Hematopoietic multipotent progenitor cell treated with erythropoietin and hydrocortisone succinate and interleukin-3 and kit ligand, for 17 days (in vitro differentiated cells): ENCODE measurements around the gene CIAPIN1.

Source experiments
- DNase-seq: peaks from one replicate; pipeline ENCODE4 v3.0.0-alpha.2; 2015; ENCODE audit warnings: low spot score

Gene CIAPIN1

GRCh38 chr16:57447186-57447962 is at the start of gene CIAPIN1, which contains the start of gene COQ9:
Gene CIAPIN1 (minus strand): TSS chr16:57447385. CDS start chr16:57440928, 6,457 bp downstream.
Gene COQ9 (plus strand): TSS chr16:57447479. CDS start chr16:57447506, 27 bp downstream.
- DNase-seq: peak; percentile 92

GRCh38 chr16:57493767-57494166 is 46.6 kb upstream of the CIAPIN1 start:
- no peak for DNase-seq

- DNase-seq: no peak
Observed at GRCh38 chr16:57489229-57489628, 42.0 kb upstream of the CIAPIN1 start.

GRCh38 chr16:57486858-57487834 is 40.0 kb upstream of the CIAPIN1 start:
- no peak for DNase-seq

- DNase-seq: peak; percentile 29
Observed at GRCh38 chr16:57485916-57486857, 39.0 kb upstream of the CIAPIN1 start, which contains the start of gene DOK4. Gene DOK4 (minus strand): TSS chr16:57486493. CDS start chr16:57479507, 6,986 bp downstream.

GRCh38 chr16:57485091-57485915 is 38.1 kb upstream of the CIAPIN1 start:
- DNase-seq: no peak

- DNase-seq: no peak
Observed at GRCh38 chr16:57484515-57485005, 37.4 kb upstream of the CIAPIN1 start.

GRCh38 chr16:57483725-57484514 is 36.7 kb upstream of the CIAPIN1 start:
- no peak for DNase-seq

- no peak for DNase-seq
Observed at GRCh38 chr16:57482845-57483545, 35.8 kb upstream of the CIAPIN1 start.

- DNase-seq: no peak
Observed at GRCh38 chr16:57481421-57481820, 34.2 kb upstream of the CIAPIN1 start.

GRCh38 chr16:57480754-57481230 is 33.6 kb upstream of the CIAPIN1 start:
- no peak for DNase-seq

GRCh38 chr16:57479976-57480753 is 33.0 kb upstream of the CIAPIN1 start:
- no peak for DNase-seq

- no peak for DNase-seq
Observed at GRCh38 chr16:57479205-57479975, 32.2 kb upstream of the CIAPIN1 start.

- DNase-seq: no peak
Observed at GRCh38 chr16:57478396-57479204, 31.4 kb upstream of the CIAPIN1 start.

GRCh38 chr16:57477531-57478202 is 30.5 kb upstream of the CIAPIN1 start:
- DNase-seq: no peak
